Heart left ventricle (tissue), 16 donors: ENCODE measurements around the gene PLCB4. TPM values are rescaled to one million over a fixed set of nuclear protein-coding genes. Genes with fewer than 3 reads are reported as not detected.

Experiments used
- ATAC-seq, 4 donors: fragments of 200-7000 bp; cut with Tn5 transposase; one replicate each; pipeline ENCODE4 v1.9.1; 2020 to 2022; ENCODE audit warnings: moderate library complexity in 4 of 4, mild to moderate bottlenecking in 3 of 4, moderate number of reproducible peaks in 1 of 4
- DNase-seq, 5 donors: peaks; one replicate each; pipeline ENCODE4 v3.0.0-alpha.2; 2020
- H3K27ac ChIP-seq, 12 donors: fragments of 200-600 bp; sonication (generic) in 4 of 12; one replicate each; pipeline versions ENCODE4 v1.5.0 to v1.8.0; 2016 to 2022; ENCODE audit warnings: mild to moderate bottlenecking in 2 of 12
- H3K27me3 ChIP-seq, 9 donors: fragments of 200-600 bp; sonication (generic) in 2 of 9; one replicate each; pipeline versions ENCODE4 v1.5.1 to v1.8.0; 2016 to 2022; ENCODE audit warnings: mild to moderate bottlenecking in 3 of 9
- H3K36me3 ChIP-seq, 9 donors: fragments of 200-600 bp; sonication (generic) in 2 of 9; one replicate each; pipeline versions ENCODE4 v1.5.0 to v1.8.0; 2018 to 2022; ENCODE audit warnings: mild to moderate bottlenecking in 2 of 9
- H3K4me1 ChIP-seq, 12 donors: fragments of 200-600 bp; sonication (generic) in 4 of 12; one replicate each; pipeline versions ENCODE4 v1.5.0 to v1.8.0; 2016 to 2022; ENCODE audit warnings: mild to moderate bottlenecking in 3 of 12
- H3K4me3 ChIP-seq, 12 donors: fragments of 200-600 bp; sonication (generic) in 4 of 12; one replicate each; pipeline versions ENCODE4 v1.5.0 to v1.8.0; 2017 to 2022; ENCODE audit warnings: mild to moderate bottlenecking in 9 of 12, moderate library complexity in 4 of 12
- H3K9me3 ChIP-seq, 12 donors: fragments of 200-600 bp; sonication (generic) in 4 of 12; one replicate each; pipeline versions ENCODE4 v1.5.0 to v1.8.0; 2016 to 2022; ENCODE audit warnings: mild to moderate bottlenecking in 1 of 12
- CTCF ChIP-seq, 12 donors: fragments of 200-600 bp; sonication (generic) in 4 of 12; IDR thresholded peaks; one replicate each; pipeline versions ENCODE4 v1.5.0 to v1.8.0; 2018 to 2022; ENCODE audit warnings: antibody characterized with exemption in 12 of 12, mild to moderate bottlenecking in 5 of 12
- POLR2A ChIP-seq, 2 donors: fragments of 450-650 bp; IDR thresholded peaks; one replicate each; pipeline ENCODE4 v1.6.1; 2017; ENCODE audit warnings: antibody characterized with exemption in 2 of 2, mild to moderate bottlenecking in 2 of 2, moderate library complexity in 2 of 2
- WGBS, 4 donors: extraction: QIAGEN DNeasy Blood & Tissue Kit in 2 of 4; methylation state at CpG; one replicate each; pipeline versions ENCODE4 v1.1.5 to v1.1.7; 2013 to 2018; 5-methylcytosine and 5-hydroxymethylcytosine counted together
- intact Hi-C, 10 donors: fragments of 100-400 bp; cut with DNase I; formaldehyde crosslinking; loops; one replicate each; pipeline versions ENCODE4 v1.11.1 to v1.14.2; 2022
- polyA plus RNA-seq, 2 donors: library from polyadenylated mRNA; stranded (reverse); fragments of 200-250 nt; gene quantifications; one replicate each; pipeline ENCODE4 v1.2.3, GENCODE V29; 2013
- total RNA-seq, 9 donors: library from RNA; depleted of rRNA in 2 of 9; stranded (reverse); fragments of >200 nt in 2 of 9; fragmentation: NEBNext Ultra II Directional in 3 of 9; extraction: Animal tissue kit (Norgen Biotek cat#: 25700) in 3 of 9; gene quantifications; one replicate each; pipeline versions ENCODE4 v1.1.0 to v1.2.4, GENCODE V29; 2016 to 2023
- donor health status: ischemic (EF 13 %, LVEDD 7.1; RV severe dilation, severe dysfunction).
- donor health status: healthy with polysubstance abuse.
- donor health status: DM: no; HTN: yes; CAD: no.
- donor health status: DM: no; HTN: no; CAD: no.
- donor health status: ischemic (EF 25% LVEDD 6.9; RV normal size, moderate dysfunction).
- donor health status: ischemic (EF 25% LVEDD 5.7; RV mildly dilated, moderate dysfunction).
- donor health status: healthy.
- donor health status: DM: yes; HTN: yes; CAD: no.
- donor health status: ischemic (EF 35%, LVEDD 5.7; RV mildly dilated, moderate dysfunction).
- donor health status: nonischemic (EF 11% LVEDD 7.7; RV severe dilation, severe dysfunction).
- donor health status: DM: yes; HTN: yes; CAD: no.
- donor health status: PGD.
- donor health status: ischemic (EF 29% LVEDD 5.4; RV normal size, mild dysfunction).
- donor health status: nonischemic (EF 23%, LVEDD 6.1; RV moderate dilation, normal function).

The PLCB4 gene
- total and polyA plus RNA-seq, 11 donors: 8.4 to 31.8 (median 18.5) TPM

GRCh38 chr20:9253006-9253539 lies 184.2 kb downstream of the PLCB4 start:
- H3K27ac ChIP-seq: no peak overlapping the region
- no peak for TF ChIP-seq CTCF (IDR thresholded peaks at IDR 0.05)
- TF ChIP-seq POLR2A (IDR thresholded peaks at IDR 0.05): no peak
- no peaks in the 10 kb centered on the region for H3K36me3 ChIP-seq
- intact Hi-C loops: no loop called here
- H3K4me3 ChIP-seq: no peak overlapping the region
- no peaks in the 10 kb centered on the region for H3K27me3 ChIP-seq
- DNase-seq (no peak), ATAC-seq (peak in 2 of 4 donors; percentile 41 to 61)
- 67 to 89% (median 85%) methylated on average over 4 of the region's 4 CpGs for WGBS, 4 donors
- peaks cover 0 to 5% (median 0%) of the 10 kb centered on the region in 12 donors for H3K4me1 ChIP-seq
- H3K9me3 ChIP-seq: no peaks in the 10 kb centered on the region

GRCh38 chr20:9255171-9255570 lies 186.3 kb downstream of the PLCB4 start:
- 93 to 100% (median 97%) methylated on average over 1 of the region's 1 CpG for WGBS, 4 donors
- H3K27me3 ChIP-seq: no peaks in the 10 kb centered on the region
- no peak for TF ChIP-seq CTCF (IDR thresholded peaks at IDR 0.05)
- no peak for TF ChIP-seq POLR2A (IDR thresholded peaks at IDR 0.05)
- peaks cover 0 to 19% (median 0%) of the 10 kb centered on the region in 12 donors for H3K4me1 ChIP-seq
- H3K36me3 ChIP-seq: no peaks in the 10 kb centered on the region
- H3K4me3 ChIP-seq: no peak overlapping the region
- DNase-seq (no peak), ATAC-seq (no peak)
- H3K9me3 ChIP-seq: no peaks in the 10 kb centered on the region
- intact Hi-C loops: no loop called here
- no peak overlapping the region for H3K27ac ChIP-seq

GRCh38 chr20:9256393-9256792 lies 187.5 kb downstream of the PLCB4 start:
- no peaks in the 10 kb centered on the region for H3K9me3 ChIP-seq
- TF ChIP-seq POLR2A (IDR thresholded peaks at IDR 0.05): no peak
- no peak for TF ChIP-seq CTCF (IDR thresholded peaks at IDR 0.05)
- no peak overlapping the region for H3K4me3 ChIP-seq
- H3K27ac ChIP-seq: no peak overlapping the region
- DNase-seq (no peak), ATAC-seq (no peak)
- intact Hi-C loops: no loop called here
- no peaks in the 10 kb centered on the region for H3K36me3 ChIP-seq
- no peaks in the 10 kb centered on the region for H3K27me3 ChIP-seq
- 48 to 66% (median 58%) methylated on average over 3 of the region's 3 CpGs for WGBS, 4 donors
- H3K4me1 ChIP-seq: peaks cover 0 to 28% (median 0%) of the 10 kb centered on the region in 12 donors

- intact Hi-C loops: no loop called here
- ATAC-seq (no peak), DNase-seq (no peak)
- Histone ChIP-seq H3K4me1 (peaks cover 0 to 49% (median 20%) of the 10 kb centered on the region in 12 donors), H3K4me3 (no peak overlapping the region), H3K27me3 (no peaks in the 10 kb centered on the region), H3K36me3 (no peaks in the 10 kb centered on the region), H3K9me3 (no peaks in the 10 kb centered on the region), H3K27ac (peak overlapping the region in 6 of 12 donors; percentile 19 to 55 (median 38))
- TF ChIP-seq POLR2A (IDR thresholded peaks at IDR 0.05) (no peak), CTCF (IDR thresholded peaks at IDR 0.05) (no peak)
- WGBS, 4 donors: 55 to 68% (median 65%) methylated on average over 1 of the region's 1 CpG
Measured at GRCh38 chr20:9258901-9259300, 190.0 kb downstream of the PLCB4 start.
